Measurements from ENCODE around the gene AMIGO3.
"Not testable (repeated sequence)": the region's sequence is repeated elsewhere in the genome, so short reads cannot be mapped to it uniquely, and the experiment has no call there.

AMIGO3 gene

GRCh38 chr3:49719214-49719884 lies at the start of gene AMIGO3:
Gene AMIGO3 (minus strand): TSS chr3:49719684. CDS start chr3:49719465, 219 bp downstream.
- peak; percentile 94 for DNase-seq

DNA sequence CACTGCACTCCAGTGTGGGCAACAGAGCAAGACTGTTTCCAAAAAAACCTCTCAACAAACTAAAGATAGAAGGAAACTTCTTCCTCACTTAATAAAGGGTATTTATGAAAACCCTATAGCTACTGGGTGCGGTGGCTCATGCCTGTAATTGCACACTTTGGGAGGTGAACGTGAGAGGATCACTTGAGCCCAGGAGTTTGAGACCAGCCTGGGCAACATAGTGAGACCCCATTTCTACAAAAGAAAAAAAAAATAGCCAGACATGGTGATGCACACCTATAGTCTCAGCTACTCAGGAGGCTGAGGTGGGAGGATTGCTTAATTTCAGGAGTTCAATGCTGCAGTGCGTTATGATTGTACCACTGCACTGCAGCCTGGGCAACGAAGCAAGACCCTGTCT lies 44.5 kb upstream of the AMIGO3 start:
- no peak for DNase-seq

DNA sequence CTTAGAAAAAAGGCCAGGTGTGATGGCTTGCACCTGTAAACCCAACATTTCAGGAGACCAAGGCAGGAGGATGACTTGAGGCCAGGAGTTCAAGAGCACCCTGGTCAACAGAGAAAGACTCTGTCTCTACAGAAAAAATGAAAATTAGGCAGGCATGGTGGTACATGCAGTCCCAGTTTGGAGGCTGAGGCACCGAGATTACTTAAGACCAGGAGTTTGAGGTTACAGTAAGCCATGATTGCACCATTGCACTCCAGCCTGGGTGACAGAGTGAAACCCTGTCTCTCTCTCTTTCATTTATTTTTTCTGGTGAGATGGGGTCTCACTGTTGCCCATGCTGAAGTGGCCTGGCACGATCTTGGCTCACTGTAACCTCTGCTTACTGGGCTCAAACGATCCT lies 42.2 kb upstream of the AMIGO3 start:
- DNase-seq, result no peak

GRCh38 chr3:49759226-49759625 lies 39.7 kb upstream of the AMIGO3 start:
- no peak for DNase-seq

DNA sequence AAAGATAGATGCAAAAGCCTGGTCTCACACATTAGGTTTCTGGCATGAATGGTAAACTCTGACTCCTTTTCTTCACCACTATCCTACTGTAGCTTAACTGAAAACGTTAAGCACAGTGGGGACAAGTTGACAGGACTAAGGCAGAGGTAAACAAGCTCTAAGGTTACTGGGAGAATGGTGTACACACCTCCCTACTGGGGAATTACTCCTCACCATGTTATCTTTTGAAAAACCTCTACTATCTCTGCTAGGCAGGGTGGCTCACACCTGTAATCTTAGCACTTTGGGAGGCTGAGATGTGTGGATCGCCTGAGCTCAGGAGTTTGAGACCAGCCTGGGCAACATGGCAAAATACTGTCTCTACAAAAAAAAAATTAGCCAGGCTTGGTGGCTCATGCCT lies 37.7 kb upstream of the AMIGO3 start:
- no peak for DNase-seq

DNA sequence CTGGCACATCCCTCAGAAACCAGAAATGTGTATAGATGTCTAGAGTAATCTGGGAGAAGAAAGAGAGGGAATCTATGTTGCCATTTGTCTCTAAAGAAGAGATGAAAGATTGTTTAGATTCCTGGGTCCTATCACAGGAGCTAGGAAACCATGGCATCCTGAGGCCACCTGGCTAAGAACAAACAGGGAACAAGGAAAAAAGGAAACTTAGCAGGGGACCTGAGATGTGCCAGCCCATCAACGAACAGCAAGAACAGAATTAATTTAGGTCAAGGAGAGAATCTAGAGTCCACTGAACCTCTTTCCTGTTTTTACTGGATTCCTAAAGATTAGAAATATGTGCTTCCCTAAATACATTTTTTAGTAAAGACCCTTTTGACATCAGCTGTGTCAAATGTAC lies 36.6 kb upstream of the AMIGO3 start:
- no peak for DNase-seq

DNA sequence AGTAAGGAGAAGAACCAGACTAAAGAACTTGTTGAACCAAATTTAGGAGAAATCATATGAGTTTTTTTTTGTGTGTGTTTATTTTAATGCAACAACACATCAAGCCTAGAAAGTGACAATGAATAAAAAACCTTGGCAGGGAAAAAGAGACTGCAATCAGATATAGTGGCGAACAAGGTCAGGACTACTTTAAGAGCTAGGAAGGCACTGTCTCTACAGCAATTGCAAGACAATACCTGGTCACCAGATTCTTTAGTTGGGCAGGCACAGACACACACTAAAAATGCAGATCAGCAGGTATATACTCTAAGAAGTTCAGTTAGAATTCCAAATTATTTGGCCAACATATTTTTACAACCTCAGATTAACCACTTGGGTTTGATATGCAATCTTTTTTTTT lies 35.1 kb upstream of the AMIGO3 start:
- no peak for DNase-seq

GRCh38 chr3:49751501-49751900 lies 32.0 kb upstream of the AMIGO3 start:
- DNase-seq, result no peak

DNA sequence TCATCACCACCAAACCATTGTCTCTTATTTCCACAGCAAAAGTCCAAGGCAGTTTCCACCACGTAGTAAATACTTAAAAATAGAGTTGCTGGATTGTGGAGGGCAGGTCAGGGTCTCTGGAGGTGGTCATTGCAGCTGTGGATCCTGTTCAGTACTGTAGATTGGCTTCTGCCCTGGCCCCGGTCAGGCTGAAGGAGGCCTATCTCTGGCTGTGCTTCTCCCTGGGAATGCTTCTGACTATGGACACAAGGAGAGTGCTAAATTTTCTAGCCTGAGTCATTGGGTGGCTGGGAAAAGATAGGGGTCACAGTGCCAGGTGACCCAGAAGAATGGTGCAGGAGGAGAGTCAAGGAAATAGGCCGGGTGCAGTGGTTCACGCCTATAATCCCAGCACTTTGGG lies 30.6 kb upstream of the AMIGO3 start:
- DNase-seq, result no peak

DNA sequence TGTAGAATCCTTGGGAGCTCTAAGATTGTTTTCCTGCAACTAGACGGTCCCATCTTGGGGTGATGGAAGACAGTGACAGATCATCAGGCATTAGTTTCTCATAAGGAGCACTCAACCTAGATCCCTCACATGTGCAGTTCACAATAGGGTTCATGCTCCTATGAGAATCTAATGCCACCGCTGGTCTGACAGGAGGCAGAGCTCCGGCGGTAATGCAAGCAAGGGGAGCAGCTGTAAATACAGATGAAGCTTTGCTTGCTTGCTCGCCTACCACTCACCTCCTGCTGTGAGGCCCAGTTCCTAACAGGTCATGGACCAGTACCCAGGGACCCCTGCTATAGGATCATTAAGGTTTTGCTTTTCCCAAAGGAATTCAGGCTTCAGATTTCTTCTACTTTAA lies 29.4 kb upstream of the AMIGO3 start:
- not testable (repeated sequence) for DNase-seq

- no peak for DNase-seq
Observed at GRCh38 chr3:49747792-49748480, 28.5 kb upstream of the AMIGO3 start.

- DNase-seq, result no peak
Observed at GRCh38 chr3:49745986-49746385, 26.5 kb upstream of the AMIGO3 start.

- no peak for DNase-seq
Observed at GRCh38 chr3:49740427-49740826, 20.9 kb upstream of the AMIGO3 start.

- no peak for DNase-seq
Observed at GRCh38 chr3:49738067-49738713, 18.7 kb upstream of the AMIGO3 start.

DNA sequence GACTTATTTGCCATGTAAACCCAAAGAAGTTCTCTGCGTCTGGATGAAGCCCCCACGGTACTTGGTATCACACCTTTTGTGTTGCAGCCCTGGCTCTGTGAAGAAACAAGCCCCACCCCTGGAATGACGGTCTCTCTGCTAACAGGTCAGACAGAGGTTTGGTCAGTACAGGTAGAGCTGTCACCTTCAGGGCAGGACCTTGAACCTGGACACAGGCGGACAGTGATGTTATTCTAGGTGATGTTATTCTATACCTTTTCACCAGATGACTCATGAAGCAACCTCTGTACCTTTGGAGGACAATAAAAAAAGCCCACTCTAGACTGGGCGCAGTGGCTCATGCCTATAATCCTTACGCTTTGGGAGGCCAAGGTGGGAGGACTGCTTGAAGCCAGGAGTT lies 15.3 kb upstream of the AMIGO3 start:
- no peak for DNase-seq

DNA sequence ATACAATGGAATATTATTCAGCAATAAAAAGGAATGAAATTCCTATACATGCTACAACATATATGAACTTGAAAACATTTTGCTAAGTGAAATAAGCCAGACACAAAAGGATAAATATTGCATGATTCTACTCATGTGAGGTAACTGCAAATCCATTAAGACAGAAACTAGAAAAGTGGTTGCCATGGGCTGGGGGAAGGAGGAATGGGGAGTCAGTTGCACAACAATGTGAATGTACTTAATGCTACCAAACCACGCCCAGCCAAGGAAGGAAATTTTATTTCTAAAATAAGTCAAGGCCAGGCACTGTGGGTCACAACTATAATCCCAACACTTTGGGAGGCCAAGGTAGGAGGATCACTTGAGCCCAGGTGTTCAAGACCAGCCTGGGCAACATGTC lies 14.1 kb upstream of the AMIGO3 start:
- DNase-seq, result no peak

DNA sequence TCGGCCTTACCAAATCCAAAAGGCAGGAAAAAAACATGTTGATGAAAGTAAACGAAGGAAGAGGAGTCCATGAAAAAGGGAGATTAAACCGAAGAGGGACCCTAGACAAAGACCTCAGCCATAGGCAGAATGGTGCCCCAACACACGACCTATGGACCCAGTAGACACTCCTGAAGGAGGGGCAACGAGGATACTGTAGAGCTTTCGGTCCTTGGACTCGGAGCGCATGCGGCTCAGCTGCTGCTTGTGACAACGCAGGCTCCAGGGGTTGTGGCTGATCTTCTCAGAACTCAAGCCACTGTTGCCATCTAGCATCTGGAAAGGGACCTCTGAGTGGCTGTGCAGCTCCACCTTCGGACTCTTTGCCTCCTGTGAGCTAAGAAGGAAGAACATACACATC lies 13.1 kb upstream of the AMIGO3 start:
- DNase-seq, result no peak

DNA sequence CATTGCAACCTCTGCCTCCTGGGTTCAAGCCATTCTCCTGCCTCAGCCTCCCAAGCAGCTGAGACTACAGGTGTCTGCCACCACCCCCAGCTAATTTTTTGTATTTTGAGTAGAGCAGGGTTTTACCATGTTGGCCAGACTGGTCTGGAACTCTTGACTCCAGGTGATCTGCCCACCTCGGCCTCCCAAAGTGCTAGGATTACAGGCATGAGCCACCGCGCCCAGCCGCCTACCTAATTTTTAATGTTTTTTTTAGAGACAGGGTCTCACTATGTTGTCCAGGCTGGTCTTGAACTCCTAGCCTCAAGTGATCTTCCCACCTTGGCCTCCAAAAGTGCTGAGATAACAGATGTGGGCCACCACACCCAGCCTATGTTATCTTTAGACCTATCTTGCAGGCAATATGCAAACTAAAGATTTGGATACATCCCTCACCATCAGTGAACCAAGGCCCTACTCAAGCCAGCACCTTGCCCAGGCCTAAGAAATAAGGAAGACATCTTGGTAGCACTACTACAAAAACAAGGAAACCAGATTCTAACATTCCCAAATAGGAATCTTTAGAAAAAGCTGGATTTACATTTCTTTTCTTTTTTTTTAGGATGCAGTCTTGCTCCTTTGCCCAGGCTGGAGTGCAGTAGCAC lies 10.6 kb upstream of the AMIGO3 start:
- DNase-seq, result no peak

DNA sequence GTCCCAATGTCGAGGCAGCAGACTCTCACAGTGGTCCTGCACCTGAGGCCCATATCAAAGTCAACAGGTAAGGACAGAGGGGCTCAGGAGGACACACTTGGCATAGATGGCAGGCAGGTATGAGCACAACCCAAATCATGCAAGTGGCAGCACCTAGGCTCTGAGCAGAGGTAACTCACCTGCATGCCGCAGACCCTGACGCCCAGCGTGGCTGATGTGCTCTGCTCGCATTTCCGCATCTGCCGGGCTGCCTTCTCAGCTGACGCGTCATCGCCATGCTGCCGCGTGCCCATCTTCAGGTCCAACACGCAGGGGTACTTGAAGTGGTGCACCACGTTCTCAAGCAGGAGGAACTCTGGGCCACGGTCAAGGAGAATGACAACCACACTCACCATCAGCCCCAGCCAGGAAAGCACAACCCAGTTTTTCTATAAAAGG lies 8.5 kb upstream of the AMIGO3 start:
- no peak for DNase-seq

DNA sequence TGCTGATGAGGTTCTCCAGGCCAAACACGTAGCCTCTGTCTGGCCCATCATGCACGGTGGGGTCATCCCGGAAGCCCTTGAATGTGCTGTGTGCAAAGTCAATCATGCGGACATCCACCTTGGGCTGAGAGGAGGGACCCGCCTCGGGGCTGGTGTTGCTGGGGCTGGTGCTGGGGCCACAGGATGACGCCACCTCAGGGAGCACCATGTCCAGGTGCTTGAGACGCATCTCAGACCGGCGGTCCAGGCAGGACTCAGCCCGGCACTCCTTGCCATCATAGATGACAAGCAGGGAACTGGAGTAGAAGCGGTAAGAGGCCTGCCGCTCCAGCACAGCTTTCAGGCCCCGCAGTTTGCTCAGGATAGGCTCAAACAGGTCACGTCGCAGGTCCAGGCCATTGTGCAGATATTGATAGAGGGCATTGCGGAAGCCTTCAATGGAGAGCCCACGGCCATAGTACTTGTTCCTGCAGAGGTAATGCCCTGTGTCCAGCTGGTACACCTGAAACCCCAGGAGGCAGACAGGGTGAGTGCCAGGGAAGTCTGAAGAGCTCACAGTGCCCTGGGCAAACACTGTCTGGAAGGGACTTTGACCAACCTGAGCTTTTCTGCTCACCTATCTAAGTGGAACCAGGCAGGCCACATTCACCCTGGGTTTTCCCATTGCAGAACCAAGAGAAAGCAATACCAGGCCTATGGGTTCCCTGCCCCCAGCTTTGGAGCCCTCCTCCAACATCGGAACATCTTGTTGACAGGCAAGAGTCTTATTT lies 7.9 kb upstream of the AMIGO3 start:
- no peak for DNase-seq

- DNase-seq, result no peak
Observed at GRCh38 chr3:49725906-49726681, 6.6 kb upstream of the AMIGO3 start.

DNA sequence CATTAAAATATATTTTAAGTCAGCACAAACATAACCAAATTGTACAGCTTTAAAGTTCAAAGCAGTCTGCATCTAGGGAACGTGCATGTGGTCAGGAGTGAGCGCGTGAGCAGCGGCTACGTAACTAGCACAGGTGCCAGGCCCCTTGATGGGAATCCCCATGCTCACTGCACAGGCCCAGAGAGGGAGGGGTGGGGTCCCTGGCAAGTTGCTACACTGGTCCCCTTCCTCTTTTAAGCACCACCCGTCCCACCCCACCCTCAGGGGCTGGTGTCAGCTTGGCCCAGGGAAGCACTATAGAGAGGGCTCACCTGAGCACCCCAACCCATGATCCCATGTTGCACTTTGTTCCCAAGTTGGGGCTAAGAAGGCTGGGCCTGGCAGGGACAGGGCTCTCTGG lies 5.1 kb upstream of the AMIGO3 start:
- peak; percentile 40 for DNase-seq

Measured in activated T-cell treated with anti-CD3 and anti-CD28 coated beads, Interleukin-2, amount 50 U/mL, for 1 hour (primary cell).